ENCODE measurements around the gene USP40.

Gene USP40

DNA sequence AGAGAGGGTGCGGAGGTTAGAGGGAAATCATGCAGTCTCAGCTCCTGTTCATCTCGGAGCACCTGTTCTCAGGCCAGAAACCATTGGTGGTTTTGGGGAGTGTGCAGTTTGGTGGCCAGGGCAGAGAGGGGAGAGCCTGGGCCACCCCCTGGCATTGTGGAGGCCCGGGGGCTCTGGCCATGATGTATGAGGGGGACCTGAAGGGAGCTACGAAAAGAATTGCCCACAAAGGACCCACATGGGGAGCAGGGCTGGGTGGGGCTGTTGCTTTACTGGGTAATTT, 124.6 kb downstream of the USP40 start:
- no peak for DNase-seq (ENCODE audit: low read depth)
- no peak for TF ChIP-seq CTCF (conservative IDR thresholded peaks at IDR 0.05; ENCODE audit: control insufficient read depth, insufficient read depth, low read depth, low read length)

DNA sequence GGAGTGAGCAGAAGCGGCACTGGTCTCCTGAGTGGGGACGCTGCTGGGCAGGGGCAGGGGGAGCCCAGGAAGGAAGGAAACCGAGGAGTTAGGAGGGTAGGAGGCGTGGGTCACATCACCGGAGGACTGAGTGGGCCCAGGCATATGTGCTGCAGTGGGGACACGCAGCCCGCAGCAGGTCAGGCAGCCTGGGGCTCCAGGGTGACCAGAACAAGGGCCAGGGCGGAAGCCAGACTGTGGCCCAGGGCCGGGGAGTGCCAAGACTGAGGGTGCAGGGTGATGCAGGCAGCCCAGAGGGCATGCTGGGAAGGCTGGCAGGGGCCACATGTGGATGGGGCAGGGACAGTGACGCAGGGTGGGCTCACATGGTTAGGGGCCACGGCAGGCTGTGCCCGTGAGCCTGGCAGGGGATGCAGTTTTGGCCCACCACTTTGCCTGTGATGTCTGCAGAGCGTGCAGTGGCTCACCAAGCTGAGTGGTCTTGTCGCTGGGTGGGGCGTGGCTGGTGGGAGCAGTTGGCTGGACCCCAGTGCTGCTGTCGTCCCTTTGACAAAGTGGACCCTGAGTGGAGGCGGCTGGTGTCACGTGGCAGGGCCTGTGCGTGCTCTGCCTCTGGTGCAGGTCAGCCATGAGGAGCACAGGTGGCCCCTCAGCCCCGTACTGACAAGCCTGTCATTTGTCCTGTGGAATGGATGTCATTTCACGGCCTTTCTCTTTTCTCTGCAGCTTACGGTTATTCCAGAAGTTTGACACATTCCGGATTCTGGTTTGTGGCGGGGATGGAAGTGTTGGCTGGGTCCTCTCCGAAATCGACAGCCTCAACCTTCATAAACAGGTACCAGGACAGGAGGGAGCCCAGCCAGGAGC, 125.2 kb downstream of the USP40 start:
- H3K4me3 ChIP-seq (ENCODE audit: control insufficient read depth, low read depth, low read length), result no peak overlapping the region
- TF ChIP-seq CTCF (conservative IDR thresholded peaks at IDR 0.05; ENCODE audit: control insufficient read depth, insufficient read depth, low read depth, low read length), result no peak
- DNase-seq (ENCODE audit: low read depth), result no peak

More for the DNA sequence above, 124.6 kb downstream of the USP40 start:
- no peak overlapping the region for H3K4me3 ChIP-seq (ENCODE audit: control insufficient read depth, low read depth, low read length)

DNA sequence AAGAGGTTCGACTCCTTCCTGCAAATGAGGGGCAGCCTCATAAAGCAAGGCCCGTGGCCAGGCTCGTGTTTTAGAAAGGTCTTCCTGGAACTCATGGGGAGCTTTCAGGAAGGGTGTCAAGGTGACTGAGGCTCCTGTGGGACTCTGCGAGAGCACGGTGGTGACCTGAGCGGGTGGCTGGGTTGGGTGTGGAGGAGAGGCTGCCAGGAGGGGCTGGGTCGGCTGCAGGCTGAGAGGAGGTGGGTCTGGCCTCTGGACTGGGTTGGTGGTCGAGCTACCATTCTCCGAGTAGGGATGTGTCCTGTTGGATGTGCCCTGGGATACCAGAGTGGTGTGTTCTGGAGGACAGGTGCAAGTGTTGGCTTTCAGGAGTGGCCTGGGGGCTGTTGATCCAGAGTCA, 125.9 kb downstream of the USP40 start:
- H3K4me3 ChIP-seq (ENCODE audit: control insufficient read depth, low read depth, low read length), result no peak overlapping the region
- DNase-seq (ENCODE audit: low read depth), result no peak
- TF ChIP-seq CTCF (conservative IDR thresholded peaks at IDR 0.05; ENCODE audit: control insufficient read depth, insufficient read depth, low read depth, low read length), result no peak

GRCh38 chr2:233440314-233440713, 126.3 kb downstream of the USP40 start:
- no peak for DNase-seq (ENCODE audit: low read depth)
- no peak overlapping the region for H3K4me3 ChIP-seq (ENCODE audit: control insufficient read depth, low read depth, low read length)
- TF ChIP-seq CTCF (conservative IDR thresholded peaks at IDR 0.05; ENCODE audit: control insufficient read depth, insufficient read depth, low read depth, low read length), result no peak

GRCh38 chr2:233439191-233439590, 127.4 kb downstream of the USP40 start:
- no peak overlapping the region for H3K4me3 ChIP-seq (ENCODE audit: control insufficient read depth, low read depth, low read length)
- DNase-seq (ENCODE audit: low read depth), result peak; percentile 56
- TF ChIP-seq CTCF (conservative IDR thresholded peaks at IDR 0.05; ENCODE audit: control insufficient read depth, insufficient read depth, low read depth, low read length), result no peak

DNA sequence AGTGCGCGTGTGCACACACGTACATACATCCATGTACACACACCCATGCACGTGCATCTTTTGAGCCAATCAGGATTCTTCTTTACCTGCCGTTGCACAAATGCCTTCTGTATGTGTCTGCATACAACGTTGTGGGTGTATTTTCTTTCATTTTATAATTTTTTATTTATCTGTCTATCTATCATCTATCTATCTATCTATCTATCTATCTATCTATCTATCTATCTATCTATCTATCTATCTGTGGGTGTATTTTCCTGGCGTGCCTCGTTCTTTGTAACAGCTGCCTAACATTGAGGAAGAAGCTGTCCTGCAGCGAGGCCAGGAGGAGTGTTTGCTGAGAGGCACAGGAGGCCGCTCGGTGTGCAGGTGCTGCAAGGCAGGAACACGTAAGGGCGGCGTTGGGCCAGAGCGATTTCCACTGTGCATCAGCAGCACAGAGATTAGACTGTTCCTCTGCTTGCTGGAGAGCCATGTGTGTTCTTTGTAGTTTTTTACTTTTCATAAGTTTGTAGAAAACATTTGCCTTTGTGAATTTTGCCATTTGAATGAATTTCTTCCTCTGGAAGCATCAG, 127.9 kb downstream of the USP40 start:
- no peak overlapping the region for H3K4me3 ChIP-seq (ENCODE audit: control insufficient read depth, low read depth, low read length)
- no peak for TF ChIP-seq CTCF (conservative IDR thresholded peaks at IDR 0.05; ENCODE audit: control insufficient read depth, insufficient read depth, low read depth, low read length)
- DNase-seq (ENCODE audit: low read depth), result no peak

All from fibroblast of mammary gland (primary cell).